GM21528 (cell line): ENCODE data around the gene GMFB.
"Not testable (repeated sequence)": the region's sequence is repeated elsewhere in the genome, so short reads cannot be mapped to it uniquely, and the experiment has no call there.

Experiments used
- ATAC-seq: cut with Tn5 transposase; IDR thresholded peaks from one replicate; pipeline ENCODE4 v1.9.1; 2021; ENCODE audit warnings: mild to moderate bottlenecking, moderate library complexity; ENCODE audit not compliant: unreplicated experiment, low FRiP score

The GMFB gene

DNA sequence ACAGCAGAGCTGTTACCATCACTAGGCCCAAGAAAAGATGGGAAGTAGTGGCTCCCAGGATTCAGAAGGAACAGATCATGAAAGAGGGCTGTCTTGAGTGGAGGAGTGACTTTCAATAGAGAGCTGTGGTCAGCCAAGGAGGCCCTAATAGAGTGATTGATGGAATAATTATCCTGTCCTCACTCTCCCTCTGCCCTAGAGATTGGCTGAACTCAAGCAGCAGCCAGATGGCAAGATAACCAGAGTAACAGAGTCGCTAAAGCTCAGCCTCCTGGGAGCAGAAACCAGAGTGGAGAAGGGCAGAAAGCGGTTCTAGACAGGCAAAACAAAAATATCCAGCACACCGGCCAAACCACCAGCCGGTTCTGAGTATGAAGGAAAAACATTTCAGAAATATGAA, 23.1 kb downstream of the GMFB start:
- no peak for ATAC-seq

DNA sequence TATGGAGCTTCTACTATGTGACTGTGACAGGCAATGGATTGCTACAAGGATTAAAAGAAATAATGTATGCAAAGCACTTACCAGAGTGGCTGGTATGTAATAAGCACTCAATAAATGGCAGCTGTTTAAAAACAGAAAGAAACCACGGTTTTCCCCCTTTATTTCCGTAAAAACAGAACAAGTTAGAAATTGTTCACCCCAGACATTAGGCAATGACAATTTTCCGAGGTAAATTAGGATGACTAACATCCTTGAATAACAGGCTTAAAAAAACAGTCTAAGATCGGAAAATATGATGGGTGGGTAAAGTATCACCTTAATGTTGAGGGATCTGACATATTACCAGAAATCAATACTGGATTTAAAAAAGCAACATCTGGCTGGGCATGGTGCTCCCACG, 26.7 kb downstream of the GMFB start:
- no peak for ATAC-seq

DNA sequence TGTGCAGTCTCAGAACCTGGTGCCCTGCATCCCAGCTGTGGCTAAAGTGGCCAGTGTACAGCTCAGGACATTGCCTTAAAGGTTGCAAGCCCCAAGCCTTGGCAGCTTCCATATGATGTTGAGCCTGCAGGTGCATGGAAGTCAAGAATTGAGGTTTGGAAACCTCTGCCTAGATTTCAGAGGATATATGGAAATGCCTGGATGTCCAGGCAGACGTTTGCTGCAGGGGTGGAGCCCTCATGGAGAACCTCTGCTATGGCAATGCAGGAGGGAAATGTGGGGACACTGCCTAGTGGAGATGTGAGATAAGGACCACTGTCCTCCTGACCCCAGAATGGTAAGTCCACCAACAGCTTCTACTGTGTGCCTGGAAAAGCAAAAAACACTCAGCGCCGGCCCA, 29.7 kb downstream of the GMFB start:
- ATAC-seq: no peak

DNA sequence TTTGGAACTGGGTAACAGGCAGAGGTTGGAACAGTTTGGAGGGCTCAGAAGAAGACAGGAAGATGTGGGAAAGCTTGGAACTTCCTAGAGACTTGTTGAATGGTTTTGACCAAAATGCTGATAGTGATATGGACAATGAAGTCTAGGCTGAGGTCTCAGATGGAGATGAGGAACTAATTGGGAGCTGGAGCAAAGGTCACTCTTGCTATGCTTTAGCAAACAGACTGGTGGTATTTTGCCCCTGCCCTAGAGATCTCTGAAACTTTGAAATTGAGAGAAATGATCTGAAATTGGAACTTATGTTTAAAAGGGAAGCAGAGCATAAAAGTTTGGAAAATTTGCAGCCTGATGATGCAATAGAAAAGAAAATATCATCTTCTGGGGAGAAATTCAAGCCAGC, 30.2 kb downstream of the GMFB start:
- ATAC-seq: not testable (repeated sequence)

DNA sequence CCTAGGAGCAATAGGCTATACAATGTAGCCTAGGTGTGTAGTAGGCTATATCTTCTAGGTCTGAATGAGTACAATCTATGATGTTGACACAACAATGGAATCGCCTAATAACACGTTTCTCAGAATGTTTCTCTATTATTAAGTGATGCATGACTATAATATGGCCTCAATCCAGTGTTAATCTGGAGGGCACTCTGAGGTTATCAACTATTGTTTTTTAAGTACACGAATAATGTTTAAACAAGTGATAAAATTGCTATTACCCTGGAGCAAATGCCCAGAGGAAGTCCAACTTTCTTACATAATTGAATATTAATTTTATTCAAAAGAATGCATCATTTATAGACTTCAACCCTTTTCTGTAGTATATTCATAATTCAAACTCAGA, 31.2 kb downstream of the GMFB start:
- no peak for ATAC-seq

DNA sequence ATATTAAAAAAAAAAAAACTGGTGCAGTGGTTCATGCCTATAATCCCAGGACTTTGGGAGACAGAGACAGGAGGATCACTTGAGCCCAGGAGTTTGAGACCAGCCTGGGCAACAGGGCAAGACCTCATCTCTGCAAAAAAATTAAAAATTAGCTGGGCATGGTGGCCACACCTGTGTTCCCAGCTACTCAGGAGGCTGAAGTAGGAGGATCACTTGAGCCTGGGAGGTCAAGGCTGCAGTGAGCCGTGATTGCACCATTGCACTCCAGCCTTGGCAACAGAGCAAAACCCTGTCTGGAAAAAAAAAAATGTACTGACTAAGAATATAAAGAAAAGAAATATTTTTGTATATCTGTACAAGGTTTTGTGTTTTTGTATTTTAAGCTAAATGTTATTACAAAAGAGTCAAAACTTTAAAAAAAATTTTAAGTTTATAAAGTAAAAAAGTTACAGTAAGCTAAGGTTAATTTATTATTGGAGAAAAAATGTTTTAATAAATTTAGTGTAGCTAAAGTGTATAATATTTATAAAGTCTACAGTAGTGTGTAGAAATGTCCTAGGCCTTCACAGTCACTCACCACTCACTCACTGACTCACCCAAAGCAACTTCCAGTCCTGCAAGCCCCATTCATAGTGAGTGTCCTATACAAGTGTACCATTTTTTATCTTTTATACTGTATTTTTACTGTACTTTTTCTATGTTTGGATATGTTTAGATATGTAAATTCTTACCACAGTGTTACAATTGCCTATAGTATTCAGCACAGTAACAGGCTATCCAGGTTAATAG, 31.8 kb downstream of the GMFB start:
- ATAC-seq: not testable (repeated sequence)

DNA sequence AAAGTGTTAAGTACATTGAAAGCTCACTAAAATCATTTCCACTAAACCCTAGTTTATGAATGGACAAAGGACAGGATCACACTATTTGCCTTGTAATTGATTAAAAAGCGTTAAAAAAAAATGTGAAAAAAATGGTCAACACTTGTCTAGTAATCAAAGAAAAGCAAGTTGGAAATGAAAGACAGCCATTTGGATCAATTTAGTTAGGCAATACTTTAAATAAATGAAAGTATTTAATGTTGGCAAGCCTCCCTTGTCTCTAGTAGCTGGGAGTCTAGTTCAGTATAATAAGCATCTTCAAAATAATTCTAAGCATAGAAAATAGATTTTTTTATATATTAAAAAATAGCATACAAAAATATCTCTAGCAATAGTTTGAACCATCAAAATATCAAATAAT, 33.4 kb downstream of the GMFB start:
- ATAC-seq: no peak

DNA sequence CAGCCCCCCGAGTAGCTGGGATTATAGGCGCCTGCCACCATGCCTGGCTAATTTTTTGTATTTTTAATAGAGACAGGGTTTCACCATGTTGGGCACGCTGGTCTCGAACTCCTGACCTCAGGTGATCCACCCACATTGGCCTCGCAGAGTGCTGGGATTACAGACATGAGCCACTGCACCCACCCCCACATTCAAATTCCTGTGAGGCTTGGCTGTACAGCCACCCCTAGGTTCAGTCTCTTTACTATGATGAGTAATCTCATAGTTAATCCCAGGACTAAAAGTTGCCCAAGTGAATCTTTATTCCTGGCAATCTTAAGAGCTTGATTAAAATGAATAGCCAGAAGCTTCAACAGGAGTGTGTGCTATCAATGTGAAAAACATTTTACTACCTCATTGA, 34.8 kb downstream of the GMFB start:
- not testable (repeated sequence) for ATAC-seq

DNA sequence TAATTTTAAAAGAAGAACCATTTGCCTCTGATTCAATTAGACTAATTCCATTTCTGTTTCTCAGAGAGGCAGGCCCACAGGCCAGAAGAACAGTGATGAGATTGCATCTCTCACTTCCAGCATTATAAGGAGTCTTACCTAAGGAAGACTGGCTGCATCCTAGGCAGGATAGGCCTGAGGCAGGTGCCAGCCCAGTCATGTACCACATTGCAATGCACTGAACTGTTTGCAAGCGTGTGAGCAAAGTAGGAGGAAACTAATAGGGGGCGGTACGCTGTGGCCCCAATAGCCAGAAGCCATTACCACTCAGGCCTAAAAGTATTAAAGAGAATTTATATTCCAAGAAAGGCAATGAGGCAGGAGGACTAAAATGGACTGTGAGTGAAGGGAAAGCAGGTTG, 35.5 kb downstream of the GMFB start:
- no peak for ATAC-seq

DNA sequence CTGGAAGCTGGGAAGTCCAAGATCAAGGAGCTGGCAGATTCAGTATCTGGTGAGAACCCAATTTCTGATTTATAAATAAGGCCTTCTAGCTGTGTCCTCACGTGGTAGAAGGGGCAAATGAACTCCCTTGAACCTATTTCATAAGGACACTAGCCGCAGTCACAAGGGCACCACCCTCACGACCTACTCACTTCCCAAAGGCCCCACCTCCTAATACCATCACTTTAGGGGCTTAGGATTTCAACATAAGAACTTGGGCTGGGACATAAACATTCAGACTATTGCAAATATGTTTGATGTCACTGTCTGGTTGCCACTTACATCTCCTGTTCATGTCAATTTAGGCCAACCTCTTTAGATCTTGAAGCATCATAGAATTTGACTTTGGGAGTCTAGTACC, 36.8 kb downstream of the GMFB start:
- ATAC-seq: no peak

DNA sequence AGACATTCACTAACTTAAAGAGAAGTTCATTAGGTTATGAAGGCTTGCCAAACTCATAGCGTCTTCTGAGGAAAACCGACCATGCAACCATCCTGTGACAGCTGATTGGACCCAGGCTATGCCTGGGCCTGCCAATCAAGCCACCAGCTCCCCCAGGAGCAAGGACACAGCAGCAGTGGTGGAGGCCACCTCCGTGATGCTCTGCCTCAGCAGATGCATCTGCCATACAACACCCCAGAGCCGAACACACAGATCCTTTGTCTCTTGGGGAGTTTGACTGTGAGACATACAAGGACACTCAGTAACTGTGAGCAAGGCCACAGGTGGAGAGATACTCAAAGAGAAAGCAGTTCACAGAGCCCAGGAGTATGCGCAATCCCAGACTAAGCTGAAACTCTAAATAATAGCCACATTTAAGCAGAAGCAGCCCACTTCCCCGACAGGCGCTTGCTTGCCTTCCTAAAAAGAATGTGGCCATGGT, 37.6 kb downstream of the GMFB start:
- ATAC-seq: no peak

DNA sequence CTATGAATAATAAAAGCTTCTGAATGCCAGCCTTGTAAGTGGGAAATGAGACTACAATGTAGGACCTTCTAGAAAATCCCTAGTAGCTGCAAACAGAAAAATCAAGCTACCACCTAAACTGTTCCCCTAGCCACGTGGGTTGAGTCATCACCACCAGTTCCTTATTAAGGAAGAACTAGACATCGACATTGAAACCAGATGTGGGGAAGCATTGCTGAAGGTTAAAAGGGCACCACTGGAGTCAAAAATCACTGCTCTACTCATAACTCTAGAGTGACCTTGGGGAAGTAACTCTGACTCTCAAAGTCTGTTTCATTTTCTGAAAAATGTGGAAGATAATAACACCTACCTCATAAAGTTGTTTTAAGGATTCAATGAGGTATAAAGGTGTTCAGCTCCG, 38.2 kb downstream of the GMFB start:
- ATAC-seq: no peak

DNA sequence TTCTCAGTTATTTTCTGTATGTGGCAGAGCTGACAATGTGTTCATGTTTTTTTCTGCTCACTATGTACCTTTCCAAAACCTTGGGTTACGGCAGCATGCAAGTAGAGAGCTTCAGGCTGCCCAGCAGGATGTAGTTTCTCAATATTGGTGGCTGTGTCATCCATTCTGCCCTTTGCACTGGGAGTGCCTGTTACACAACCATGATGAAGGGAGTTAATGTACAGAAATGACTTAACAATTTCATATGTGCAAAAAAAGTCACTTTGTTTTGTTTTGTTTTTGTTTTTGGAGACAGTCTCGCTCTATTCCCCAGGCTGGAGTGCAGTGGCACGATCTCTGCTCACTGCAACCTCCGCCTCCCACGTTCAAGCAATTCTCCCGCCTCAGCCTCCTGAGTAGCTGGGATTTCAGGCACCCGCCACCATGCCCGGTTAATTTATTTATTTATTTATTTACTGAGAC, 41.5 kb downstream of the GMFB start:
- ATAC-seq: no peak

DNA sequence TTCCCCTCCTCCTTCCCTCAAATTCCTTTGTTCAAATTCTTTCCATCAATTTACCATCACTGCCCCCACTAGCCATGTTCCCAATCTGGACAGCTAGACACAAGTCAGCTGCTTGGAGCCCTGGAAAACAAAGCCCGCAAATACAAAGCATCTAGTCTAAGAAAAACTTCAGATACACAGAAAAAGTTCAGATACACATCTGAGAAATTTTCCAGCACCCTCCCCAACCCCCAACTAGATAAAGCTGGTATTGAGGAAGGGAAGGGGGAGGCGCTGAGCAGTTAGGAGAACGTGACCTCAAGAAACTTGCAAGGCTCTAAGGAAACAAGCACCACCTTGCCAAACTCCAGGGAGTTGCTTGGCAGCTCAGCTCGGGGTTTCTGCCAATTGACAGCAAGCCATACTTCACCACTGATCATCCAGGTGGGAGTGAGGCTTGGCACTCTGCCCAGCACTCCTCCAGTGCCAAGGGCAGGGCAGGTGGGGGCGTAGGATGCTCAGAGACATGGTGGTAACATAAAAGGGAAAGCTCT, 42.6 kb downstream of the GMFB start:
- no peak for ATAC-seq

DNA sequence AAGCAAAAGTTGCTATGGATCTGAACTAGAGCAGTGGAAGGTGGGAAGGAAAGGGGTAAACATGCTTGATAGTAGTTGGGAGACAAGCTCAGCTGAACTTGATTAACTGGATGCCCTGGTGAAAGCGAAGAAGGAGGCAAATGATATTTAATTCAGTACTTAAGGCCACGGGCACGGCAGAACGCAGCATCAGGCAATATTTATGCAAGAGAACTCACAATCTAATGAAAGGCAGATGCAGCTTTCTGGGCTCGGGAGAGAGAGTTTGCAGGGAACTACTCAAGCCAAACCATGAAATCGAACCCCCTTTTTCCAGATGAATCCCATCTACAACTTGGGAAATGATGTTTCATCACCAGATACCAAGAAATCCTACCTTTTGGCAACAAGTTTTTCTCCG, 44.1 kb downstream of the GMFB start:
- no peak for ATAC-seq

DNA sequence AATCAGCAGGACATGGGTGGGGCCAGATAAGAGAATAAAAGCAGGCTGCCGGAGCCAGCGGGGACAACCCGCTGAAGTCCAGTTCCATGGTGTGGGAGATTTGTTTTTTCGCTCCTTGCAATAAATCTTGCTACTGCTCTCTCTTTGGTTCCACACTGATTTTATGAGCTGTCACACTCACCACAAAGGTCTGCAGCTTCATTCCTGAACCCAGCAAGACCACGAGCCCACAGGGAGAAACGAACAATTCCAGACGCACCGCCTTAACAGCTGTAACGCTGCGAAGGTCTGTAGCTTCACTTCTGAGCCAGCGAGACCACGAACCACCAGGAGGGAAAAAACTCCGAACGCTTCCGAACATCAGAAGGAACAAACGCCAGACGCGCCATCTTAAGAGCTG, 44.8 kb downstream of the GMFB start:
- ATAC-seq: no peak

DNA sequence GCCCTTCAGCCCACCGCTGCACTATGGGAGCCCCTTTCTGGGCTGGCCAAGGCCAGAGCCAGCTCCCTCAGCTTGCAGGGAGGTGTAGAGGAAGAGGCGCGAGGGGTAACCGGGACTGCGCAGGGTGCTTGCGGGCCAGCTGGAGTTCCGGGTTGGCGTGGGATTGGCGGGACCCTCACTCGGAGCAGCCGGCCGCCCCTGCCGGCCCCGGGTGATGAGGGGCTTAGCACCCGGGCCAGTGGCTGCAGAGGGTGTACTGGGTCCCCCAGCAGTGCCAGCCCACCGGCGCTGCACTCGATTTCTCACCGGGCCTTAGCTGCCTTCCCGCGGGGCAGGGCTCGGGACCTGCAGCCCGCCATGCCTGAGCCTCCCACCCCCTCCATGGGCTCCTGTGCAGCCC, 45.8 kb downstream of the GMFB start:
- ATAC-seq: not testable (repeated sequence)

DNA sequence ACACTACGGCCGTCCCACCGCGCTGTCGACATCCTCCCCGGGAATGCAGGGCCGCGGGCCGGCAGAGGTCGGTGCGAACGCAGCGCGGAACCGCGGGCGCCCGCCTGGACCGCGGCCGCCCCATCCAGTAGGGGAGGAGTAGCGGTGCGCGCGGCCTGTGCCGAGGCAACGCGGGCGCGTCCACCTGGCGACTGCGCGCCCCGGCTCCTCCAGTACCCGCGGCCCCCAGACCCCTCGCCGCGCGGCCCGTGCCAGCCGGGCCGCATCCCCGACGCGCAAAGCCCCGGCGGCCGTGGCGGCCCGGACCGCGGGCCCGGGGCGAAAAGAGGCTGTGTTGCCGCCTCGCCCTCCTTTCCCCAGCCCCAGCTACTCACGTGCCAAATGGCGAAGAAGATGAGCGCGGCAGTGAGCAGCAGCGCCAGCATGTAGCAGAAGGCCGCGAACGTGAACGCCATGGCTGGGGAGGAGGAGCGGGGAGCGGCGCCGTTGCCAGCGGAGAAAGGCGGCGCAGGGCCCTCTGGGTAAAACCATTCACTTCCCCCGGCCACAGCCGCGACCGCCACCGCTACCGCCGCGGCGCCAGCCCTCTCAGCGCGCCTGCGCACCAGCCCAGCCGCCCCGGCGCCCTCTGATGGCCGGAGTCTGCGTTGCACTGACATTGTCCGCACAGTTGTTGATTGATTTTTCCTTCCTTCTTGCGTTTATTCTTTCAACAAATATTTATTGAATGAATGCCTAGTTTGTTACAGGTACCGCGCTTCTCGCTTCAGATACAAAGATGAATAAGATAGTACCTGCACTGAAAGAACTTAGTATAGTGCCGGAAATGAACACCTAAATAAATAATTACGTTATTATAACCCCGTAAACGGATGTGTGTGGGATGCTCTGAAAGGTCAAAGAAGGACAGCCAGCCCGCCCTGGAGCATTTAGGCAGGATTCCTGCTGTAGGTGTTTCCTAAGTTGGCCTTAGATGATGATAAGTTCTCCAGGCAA, 47.6 kb downstream of the GMFB start, which contains the start of gene CNIH1:
Gene CNIH1, minus strand, starts transcription at position 502 of the 996 bp plus-strand sequence. Its CDS starts 47 bp downstream, at position 455.
- peak; percentile 95 for ATAC-seq

DNA sequence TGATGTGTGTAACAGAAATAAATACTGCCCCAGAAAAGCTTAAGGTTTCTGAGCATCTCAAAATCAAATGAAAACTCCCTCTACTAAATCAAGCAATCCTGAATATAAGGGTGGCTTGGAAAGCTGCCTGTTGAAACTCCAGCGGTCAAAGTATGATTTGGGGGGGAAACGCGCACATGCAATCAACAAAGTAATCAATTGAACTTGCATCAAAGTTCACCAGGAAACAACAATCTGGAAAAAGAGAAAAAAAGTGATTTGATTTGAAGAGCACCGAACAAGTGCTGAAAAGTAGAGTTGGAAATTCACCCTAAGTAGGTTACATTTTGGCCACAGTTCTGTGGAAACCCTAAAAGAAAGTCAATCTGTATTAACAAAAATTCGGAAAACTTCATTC, 48.3 kb downstream of the GMFB start:
- ATAC-seq: no peak

DNA sequence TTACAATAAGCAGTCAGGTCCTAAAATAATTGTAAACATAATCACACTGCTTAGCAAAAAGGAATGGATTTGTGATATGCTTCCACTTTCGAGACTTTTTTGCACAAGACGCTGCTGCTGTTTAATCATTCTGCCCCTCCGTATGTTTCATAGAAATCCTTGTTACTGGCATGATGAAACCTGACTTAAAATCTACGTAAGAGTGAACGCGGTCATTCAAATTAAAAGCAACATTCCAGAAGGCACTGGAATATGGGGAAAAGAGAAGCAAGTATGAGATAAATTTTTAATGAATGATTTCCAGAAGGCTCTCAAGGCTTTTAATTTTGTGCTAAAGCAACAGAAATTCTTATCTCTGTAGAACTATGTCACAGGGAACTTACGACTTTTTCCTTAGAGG, 48.7 kb downstream of the GMFB start:
- no peak for ATAC-seq

DNA sequence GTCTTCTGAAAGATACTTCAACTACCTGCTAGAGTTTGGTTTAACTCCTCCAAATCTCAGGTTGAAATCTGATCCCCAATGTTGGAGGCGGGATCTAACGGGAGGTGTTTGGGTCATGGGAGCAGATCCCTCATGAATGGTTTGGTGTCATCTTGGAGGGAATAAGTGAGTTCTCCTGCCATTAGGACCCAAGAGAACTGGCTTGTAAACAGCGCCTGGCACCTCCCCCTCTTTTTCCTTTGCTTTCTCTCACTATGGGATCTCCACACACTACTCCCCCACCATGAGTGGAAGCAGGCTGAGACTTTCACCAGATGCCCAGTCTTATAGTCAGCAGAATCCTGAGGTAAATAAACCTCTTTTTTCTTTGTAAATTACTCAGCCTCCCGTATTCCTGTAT, 50.1 kb downstream of the GMFB start:
- no peak for ATAC-seq
